ENCODE data around the gene GPRASP1. TPM values are rescaled to one million over a fixed set of nuclear protein-coding genes. Genes with fewer than 3 reads are reported as not detected.
"Not testable (repeated sequence)": the region's sequence is repeated elsewhere in the genome, so short reads cannot be mapped to it uniquely, and the experiment has no call there.

GPRASP1 gene
- total and polyA plus RNA-seq, 4 donors: 0.51 to 3.8 (median 1.9) TPM

DNA sequence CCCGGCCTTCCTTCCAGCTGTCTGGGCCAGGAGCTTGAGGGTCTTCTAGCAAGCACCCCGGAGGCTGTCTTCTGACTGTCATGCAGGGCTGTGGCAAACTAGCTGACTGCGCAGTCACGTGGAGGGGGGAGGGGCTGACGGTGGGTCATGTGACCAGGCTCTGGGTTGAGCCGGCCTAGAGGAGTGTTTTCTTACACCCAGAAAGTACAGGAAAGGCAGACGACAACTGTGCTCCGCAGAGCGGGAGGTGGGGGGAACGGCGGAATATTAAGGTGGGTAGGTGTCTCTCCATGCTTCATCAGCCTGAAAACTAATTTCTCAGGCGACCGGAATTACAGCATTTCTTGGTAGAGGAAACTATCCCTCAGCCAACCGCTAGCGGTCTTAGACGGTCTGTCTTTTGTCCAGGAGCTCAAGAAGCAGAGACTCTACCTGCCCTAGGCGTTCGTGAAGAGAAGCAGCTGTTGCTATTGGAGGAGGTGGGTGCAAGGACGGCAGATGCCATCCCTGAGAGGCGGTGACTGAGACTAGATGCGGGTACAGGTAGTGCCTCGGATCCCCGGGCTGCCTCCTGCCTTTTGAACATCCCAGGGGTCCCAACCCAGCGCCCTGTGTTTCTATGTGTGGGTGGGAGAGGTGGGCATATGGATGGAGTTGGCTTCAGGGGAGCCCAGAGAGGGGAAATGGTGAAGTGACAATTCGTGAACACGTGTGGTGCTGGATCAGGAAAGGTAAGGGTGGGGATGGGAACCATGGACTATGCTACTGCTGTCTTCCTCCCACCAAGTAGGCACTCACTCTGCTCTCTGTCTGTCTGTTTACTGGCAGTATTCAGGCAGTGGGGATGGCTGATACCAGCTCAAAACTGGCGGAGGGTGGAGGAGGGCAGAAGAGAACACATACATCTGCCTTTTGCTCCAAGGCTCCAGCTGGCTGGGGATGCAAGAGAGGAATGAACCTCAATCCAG lies 8.8 kb downstream of the GPRASP1 start:
- H3K27me3 ChIP-seq (ENCODE audit: control insufficient read depth in 4 of 4, insufficient read depth in 4 of 4, low read length in 3 of 4): no peaks in the 10 kb centered on the region
- 13% methylated on average over 27 of the region's 27 CpGs for WGBS
- H3K4me3 ChIP-seq (ENCODE audit: low read depth in 1 of 3, low read length in 3 of 3): peak overlapping the region; percentile 39 to 72 (median 61)
- peak overlapping the region; percentile 50 to 81 for H3K9ac ChIP-seq (ENCODE audit: low read depth in 1 of 2, low read length in 2 of 2)
- peak overlapping the region; percentile 67 to 86 for H3K27ac ChIP-seq (ENCODE audit: low read depth in 1 of 2, low read length in 2 of 2)
- peaks cover 0 to 5% (median 3%) of the 10 kb centered on the region in 4 donors for H3K4me1 ChIP-seq (ENCODE audit: control insufficient read depth in 4 of 4, insufficient read depth in 4 of 4, low read length in 3 of 4)
- peak; percentile 89 for DNase-seq (ENCODE audit: low spot score)
- peaks cover 0 to 2% (median 0%) of the 10 kb centered on the region in 4 donors for H3K9me3 ChIP-seq (ENCODE audit: control insufficient read depth in 4 of 4, low read length in 3 of 4)
- no peaks in the 10 kb centered on the region for H3K36me3 ChIP-seq (ENCODE audit: control insufficient read depth in 4 of 4, insufficient read depth in 3 of 4, low read depth in 1 of 4, low read length in 3 of 4)
- TF ChIP-seq YY1 (IDR thresholded peaks at IDR 0.05) (peak; percentile 51), FOXA2 (IDR thresholded peaks at IDR 0.05) (no peak), SP1 (IDR thresholded peaks at IDR 0.05) (peak; percentile 39), HNF4A (conservative IDR thresholded peaks at IDR 0.05) (no peak), TAF1 (conservative IDR thresholded peaks at IDR 0.05) (peak; percentile 98), RAD21 (IDR thresholded peaks at IDR 0.05) (peak in 1 of 2 donors; percentile 18), RXRA (IDR thresholded peaks at IDR 0.05) (peak in 1 of 2 donors; percentile 11), JUND (IDR thresholded peaks at IDR 0.05) (no peak)
- TF ChIP-seq, protein P1, sequence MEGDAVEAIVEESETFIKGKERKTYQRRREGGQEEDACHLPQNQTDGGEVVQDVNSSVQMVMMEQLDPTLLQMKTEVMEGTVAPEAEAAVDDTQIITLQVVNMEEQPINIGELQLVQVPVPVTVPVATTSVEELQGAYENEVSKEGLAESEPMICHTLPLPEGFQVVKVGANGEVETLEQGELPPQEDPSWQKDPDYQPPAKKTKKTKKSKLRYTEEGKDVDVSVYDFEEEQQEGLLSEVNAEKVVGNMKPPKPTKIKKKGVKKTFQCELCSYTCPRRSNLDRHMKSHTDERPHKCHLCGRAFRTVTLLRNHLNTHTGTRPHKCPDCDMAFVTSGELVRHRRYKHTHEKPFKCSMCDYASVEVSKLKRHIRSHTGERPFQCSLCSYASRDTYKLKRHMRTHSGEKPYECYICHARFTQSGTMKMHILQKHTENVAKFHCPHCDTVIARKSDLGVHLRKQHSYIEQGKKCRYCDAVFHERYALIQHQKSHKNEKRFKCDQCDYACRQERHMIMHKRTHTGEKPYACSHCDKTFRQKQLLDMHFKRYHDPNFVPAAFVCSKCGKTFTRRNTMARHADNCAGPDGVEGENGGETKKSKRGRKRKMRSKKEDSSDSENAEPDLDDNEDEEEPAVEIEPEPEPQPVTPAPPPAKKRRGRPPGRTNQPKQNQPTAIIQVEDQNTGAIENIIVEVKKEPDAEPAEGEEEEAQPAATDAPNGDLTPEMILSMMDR (IDR thresholded peaks at IDR 0.05; ENCODE audit: low read depth, low read length, missing input control): peak; percentile 6
- TF ChIP-seq, protein P2, sequence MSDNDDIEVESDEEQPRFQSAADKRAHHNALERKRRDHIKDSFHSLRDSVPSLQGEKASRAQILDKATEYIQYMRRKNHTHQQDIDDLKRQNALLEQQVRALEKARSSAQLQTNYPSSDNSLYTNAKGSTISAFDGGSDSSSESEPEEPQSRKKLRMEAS (IDR thresholded peaks at IDR 0.05): peak; percentile 67
- TF ChIP-seq, protein P3, sequence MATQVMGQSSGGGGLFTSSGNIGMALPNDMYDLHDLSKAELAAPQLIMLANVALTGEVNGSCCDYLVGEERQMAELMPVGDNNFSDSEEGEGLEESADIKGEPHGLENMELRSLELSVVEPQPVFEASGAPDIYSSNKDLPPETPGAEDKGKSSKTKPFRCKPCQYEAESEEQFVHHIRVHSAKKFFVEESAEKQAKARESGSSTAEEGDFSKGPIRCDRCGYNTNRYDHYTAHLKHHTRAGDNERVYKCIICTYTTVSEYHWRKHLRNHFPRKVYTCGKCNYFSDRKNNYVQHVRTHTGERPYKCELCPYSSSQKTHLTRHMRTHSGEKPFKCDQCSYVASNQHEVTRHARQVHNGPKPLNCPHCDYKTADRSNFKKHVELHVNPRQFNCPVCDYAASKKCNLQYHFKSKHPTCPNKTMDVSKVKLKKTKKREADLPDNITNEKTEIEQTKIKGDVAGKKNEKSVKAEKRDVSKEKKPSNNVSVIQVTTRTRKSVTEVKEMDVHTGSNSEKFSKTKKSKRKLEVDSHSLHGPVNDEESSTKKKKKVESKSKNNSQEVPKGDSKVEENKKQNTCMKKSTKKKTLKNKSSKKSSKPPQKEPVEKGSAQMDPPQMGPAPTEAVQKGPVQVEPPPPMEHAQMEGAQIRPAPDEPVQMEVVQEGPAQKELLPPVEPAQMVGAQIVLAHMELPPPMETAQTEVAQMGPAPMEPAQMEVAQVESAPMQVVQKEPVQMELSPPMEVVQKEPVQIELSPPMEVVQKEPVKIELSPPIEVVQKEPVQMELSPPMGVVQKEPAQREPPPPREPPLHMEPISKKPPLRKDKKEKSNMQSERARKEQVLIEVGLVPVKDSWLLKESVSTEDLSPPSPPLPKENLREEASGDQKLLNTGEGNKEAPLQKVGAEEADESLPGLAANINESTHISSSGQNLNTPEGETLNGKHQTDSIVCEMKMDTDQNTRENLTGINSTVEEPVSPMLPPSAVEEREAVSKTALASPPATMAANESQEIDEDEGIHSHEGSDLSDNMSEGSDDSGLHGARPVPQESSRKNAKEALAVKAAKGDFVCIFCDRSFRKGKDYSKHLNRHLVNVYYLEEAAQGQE (IDR thresholded peaks at IDR 0.05): peak; percentile 69

DNA sequence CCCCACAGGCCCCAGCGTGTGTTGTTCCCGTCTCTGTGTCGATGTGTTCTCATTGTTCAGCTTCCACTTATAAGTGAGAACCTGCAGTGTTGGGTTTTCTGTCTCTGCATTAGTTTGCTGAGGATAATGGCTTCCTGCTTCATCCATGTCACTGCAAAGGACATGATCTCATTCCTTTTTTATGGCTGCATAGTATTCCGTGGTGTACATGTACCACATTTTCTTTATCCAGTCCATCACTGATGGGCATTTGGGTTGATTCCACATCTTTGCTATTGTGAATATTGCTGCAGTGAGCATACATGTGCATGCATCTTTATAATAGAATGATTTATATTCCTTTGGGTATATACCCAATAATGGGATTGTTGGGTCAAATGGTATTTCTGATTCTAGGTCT lies 12.5 kb downstream of the GPRASP1 start:
- 94% methylated on average over 4 of the region's 4 CpGs for WGBS
- H3K4me3 ChIP-seq (ENCODE audit: low read depth in 1 of 3, low read length in 3 of 3); H3K9ac ChIP-seq (ENCODE audit: low read depth in 1 of 2, low read length in 2 of 2); H3K9me3 ChIP-seq (ENCODE audit: control insufficient read depth in 4 of 4, low read length in 3 of 4); H3K27me3 ChIP-seq (ENCODE audit: control insufficient read depth in 4 of 4, insufficient read depth in 4 of 4, low read length in 3 of 4); H3K27ac ChIP-seq (ENCODE audit: low read depth in 1 of 2, low read length in 2 of 2); DNase-seq (ENCODE audit: low spot score); H3K36me3 ChIP-seq (ENCODE audit: control insufficient read depth in 4 of 4, insufficient read depth in 3 of 4, low read depth in 1 of 4, low read length in 3 of 4); H3K4me1 ChIP-seq (ENCODE audit: control insufficient read depth in 4 of 4, insufficient read depth in 4 of 4, low read length in 3 of 4): not testable (repeated sequence)

DNA sequence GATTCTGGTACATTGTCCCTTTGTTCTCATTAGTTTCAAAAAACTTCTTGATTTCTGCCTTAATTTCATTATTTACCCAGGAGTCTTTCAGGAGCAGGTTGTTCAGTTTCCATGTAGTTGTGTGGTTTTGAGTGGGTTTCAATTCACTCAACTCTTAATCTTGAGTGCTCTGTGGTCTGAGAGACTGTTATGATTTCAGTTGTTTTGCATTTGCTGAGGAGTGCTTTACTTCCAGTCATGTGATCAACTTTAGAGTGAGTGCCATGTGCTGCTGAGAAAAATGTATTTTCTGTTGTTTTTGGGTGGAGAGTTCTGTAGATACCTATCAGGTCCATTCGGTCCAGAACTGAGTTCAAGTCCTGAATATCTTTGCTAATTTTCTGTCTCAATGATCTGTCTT lies 15.8 kb downstream of the GPRASP1 start:
- not testable (repeated sequence) for H3K36me3 ChIP-seq (ENCODE audit: control insufficient read depth in 4 of 4, insufficient read depth in 3 of 4, low read depth in 1 of 4, low read length in 3 of 4); H3K9me3 ChIP-seq (ENCODE audit: control insufficient read depth in 4 of 4, low read length in 3 of 4); DNase-seq (ENCODE audit: low spot score); H3K4me1 ChIP-seq (ENCODE audit: control insufficient read depth in 4 of 4, insufficient read depth in 4 of 4, low read length in 3 of 4); H3K27me3 ChIP-seq (ENCODE audit: control insufficient read depth in 4 of 4, insufficient read depth in 4 of 4, low read length in 3 of 4); H3K27ac ChIP-seq (ENCODE audit: low read depth in 1 of 2, low read length in 2 of 2); H3K9ac ChIP-seq (ENCODE audit: low read depth in 1 of 2, low read length in 2 of 2); H3K4me3 ChIP-seq (ENCODE audit: low read depth in 1 of 3, low read length in 3 of 3)
- 100% methylated on average over 1 of the region's 1 CpG for WGBS

Measured in liver (tissue), 9 donors.